GM21526 (cell line): ENCODE data around the gene TENM4.

Source experiments
- ATAC-seq: cut with Tn5 transposase; IDR thresholded peaks from one replicate; pipeline ENCODE4 v1.9.1; 2021; ENCODE audit warnings: moderate library complexity; ENCODE audit not compliant: unreplicated experiment, low FRiP score

TENM4 gene

DNA sequence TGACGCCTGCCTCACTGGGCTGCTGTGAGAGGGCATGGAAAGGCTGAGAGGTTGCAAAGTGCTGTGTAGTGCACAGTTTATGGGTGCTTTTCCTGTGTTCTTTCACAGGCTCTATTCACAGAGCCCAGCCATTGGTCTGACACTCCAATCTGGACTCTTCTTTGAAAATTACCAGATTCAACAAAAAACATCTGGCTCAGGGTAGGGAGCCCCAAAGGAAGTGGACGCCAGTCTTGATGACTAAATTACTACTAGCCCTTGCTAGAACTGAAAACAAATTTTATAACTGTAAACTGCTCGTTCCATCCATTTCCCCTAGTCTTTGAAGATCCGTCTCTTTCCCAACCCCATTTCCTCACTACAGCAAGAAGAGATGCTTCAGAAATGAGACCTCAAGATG is 178.6 kb downstream of the TENM4 start:
- ATAC-seq = no peak

DNA sequence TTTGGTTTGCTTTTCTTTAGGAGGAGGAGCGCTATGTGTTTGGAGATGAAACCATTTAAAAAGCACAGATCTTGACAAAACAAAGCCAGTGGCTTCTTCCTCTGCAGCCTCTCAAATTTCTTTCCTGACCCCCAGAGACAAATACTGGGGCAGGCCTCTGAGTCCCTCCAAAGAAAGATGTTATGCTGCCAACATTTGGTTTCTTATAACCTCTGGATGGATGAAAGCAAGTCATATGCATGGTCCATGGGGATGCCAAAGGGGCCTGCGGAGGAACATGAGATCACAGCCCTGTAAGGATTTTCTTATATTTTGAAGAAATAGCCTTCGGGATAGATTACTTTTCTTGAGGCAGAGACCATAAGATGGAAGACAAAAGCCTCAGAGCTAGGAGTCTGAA is 179.1 kb downstream of the TENM4 start:
- ATAC-seq = no peak

DNA sequence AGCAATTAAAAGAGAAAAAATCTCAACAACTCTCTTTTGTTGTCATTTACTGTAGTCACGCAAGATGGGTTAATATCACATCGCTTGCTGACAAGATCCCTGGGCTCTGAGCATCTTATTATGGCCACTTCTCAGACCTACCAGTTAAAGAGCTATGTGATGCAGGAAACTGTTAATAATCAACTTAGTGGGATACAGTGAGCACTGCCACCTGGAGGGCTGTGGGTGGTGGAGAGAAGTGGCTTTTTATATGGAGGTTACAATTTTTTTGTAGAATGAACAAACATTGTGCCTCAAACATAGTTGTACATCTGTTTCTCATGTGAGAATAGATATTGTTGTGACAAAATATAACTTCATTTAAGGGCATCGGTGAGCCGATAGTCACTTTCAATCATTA is 181.0 kb downstream of the TENM4 start:
- no peak for ATAC-seq

DNA sequence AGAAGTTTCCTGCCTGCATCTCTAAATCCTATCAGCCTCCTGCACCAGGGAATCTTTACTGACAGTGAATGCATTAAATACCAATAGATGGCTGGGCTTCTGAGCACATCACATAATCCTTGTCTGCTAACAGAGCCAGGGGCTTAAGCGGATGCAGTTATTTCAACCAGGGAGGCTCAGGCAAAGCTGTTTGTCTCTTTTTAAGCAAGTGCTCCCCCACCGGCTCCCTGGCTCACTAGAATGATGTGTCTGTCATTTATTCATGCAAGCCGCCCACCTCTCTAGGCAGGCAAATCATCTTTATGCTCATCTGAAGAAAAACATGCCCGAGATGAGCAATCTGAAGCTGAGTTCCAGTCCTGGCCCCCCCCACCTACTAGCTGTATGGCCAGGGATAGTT is 182.3 kb downstream of the TENM4 start:
- no peak for ATAC-seq

DNA sequence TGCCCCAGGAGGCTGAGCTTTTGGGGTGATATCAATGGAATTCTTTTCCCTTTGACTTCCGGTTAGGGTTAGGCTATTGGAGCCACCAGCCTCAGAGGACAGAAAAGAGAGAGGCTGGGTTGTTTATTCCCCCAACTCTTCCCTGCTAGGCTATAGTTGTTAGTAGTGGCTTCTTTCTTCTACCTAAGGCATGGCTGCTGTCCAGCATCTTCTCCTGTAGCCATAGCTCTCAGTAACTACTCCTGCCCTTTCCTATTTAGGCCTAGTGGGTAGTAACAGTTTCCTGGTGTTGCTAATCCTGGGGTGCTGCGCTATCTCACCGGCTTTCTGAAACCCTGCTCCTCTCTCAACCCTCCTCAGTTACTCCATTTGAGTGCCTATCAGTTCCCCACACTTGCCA is 184.9 kb downstream of the TENM4 start:
- no peak for ATAC-seq

DNA sequence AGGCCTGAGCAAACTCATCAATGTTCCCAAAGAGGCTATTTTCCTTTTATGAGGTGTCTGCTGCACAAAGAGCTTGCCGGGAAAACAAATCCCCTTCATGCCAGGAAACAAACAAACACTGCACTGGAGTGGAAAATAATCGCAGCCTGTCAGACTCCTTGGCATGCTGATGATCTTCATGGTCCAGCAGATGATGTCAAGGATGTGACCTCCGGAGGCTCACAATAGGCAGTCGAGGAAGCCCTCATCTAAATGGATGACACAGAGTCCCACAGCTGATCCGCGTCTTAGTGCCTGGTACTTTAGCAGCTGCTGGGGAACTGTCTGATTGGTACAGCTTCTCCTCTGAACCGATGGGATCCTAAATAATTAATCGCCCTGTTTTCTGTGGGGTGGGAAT is 187.6 kb downstream of the TENM4 start:
- no peak for ATAC-seq

DNA sequence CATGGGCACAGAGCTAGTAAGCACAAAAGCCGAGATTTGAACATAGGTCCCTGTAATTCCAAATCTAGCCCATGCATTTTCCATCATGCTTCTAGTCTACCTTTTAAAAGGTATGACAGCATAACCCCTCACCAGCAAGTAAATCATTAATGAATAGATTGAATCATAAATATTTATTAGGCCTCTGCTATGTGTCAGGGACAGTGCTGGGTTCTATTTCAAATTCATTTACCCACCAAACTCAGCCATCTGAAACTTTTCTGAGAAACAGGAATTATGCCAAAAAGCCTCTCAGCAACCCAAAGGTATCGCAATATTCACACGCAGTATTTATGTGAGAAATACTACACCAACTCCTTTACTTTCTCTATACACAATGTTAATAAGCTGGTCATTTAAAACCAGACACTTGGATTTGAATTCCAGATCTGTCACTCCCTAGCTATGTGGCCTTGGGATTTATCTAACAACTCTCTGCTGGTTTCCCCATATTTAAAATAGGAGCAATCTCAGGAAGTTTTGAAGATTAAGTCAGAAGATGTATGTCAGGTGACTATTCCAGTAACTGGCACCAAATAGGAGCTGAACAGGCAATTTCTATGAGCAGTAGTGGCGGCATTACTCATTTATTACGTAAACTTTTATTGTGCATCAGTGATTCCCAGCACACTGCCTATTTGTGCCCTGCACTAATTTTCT is 191.4 kb downstream of the TENM4 start:
- no peak for ATAC-seq

DNA sequence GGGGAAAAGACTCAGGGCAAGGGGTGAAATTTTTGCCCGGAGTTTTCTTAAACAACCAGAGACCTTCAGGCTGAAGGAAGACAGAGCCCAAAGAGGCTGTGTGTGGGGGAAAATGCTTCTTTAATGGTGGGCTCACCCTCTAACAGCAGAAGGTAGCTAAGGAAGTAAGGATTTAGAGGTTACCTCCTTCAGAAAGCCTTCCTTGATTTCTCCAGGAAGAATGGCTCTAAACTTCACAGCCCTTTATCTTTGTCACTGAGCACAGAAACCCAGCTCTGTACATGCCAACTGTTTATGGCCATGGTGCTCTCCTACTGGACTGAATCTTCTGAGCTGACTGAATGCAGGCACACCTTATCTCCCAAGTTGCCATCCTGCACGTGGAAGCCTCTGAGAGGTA is 196.0 kb downstream of the TENM4 start:
- no peak for ATAC-seq

DNA sequence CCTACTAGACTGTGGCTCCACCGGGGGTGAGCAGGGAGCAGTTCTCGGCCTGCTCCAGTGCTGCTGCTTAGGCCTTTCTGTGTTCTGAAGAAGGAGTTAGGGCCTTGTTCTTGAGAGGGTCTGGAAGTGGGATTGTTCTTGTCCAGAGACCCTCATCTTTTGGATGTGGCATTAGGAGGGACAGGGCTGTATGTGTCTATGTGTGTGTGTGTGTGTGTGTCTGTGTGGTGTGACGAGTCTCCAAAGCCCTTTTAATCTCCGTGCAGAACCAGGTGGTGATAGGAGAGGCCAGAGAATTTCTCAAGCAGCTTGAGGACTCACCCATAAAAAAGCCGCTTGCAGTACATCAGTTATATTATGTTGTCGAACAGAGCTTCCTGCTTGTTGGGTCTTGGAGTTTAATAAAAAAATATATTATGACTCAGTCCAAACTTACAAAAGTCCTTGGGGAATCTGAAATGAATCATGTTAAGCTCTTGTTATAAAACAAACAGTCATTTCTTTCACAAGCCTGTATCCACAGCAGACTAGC is 196.5 kb downstream of the TENM4 start:
- ATAC-seq = no peak

DNA sequence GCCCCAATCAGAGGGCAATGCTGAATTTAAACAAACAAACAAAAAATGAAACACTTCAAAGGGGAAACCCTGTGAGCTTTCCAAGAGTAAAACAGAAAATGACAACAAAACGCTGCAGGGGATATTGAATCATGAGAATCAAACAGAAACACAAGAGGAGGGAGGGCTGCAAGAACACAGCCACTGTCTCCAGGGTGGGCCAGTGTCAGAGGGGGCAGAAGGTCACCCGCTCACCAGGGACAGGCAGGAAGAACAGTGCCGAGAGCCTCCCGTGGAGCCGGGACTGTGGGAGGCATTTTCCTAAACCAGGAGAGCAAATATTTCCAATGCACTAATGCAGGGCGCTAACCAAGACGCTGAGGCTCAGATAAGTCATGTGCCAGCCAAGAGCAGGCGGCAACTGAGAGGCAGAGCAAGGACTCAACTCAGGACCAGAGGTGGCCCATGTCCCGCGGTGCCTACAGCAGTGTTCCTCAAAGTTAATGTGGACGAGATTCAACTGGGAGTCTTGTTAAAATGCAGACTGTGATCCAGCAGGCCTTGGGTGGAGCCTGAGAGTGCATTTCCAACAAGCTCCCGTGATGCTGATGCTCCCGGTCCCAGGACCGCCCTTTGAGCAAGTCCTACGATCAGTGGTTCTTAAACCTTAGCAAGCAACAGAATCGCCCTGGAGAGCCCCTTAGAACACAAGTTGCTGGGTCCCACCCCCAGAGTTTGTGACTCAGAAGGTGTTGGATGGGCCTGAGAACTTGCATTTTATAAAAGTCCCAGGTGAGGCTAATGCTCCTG is 197.2 kb downstream of the TENM4 start:
- ATAC-seq = no peak

DNA sequence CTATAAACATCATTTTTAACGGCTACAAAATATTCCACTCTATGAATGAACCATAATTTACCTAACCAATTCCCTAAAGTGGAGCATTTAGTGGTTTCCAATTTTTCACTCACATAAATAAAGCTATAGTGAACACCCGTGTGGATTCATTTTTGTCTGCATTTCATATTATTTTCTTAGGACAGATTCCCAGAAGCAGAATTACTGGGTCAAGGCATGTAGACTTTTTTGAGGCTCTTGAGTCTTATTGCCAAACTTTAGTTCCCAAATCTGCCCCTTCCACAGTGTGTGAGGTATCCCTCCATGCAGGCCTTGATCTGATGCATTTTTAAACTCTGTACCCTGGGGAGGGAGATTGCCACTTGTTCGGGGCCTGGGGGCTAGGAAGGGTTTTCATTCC is 198.2 kb downstream of the TENM4 start:
- ATAC-seq = no peak

DNA sequence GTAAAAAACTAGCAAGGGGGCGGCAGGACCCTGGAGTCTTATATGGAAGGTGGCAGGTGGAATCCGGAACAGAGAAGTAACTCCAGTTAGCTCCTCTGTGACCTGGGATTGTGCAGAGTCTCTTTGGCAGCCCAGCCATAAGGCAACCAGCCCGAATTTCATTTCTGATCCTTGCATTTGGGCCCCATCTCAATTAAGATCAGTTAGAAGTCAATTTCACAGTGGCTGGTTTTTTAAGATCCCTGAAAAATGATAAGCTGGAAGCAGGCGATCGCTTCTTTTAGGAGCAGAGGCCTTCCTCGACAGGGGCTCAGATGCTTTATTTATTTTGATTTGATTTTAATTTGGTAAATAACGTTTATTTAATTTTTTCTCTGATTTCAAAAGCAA is 199.0 kb downstream of the TENM4 start:
- no peak for ATAC-seq

DNA sequence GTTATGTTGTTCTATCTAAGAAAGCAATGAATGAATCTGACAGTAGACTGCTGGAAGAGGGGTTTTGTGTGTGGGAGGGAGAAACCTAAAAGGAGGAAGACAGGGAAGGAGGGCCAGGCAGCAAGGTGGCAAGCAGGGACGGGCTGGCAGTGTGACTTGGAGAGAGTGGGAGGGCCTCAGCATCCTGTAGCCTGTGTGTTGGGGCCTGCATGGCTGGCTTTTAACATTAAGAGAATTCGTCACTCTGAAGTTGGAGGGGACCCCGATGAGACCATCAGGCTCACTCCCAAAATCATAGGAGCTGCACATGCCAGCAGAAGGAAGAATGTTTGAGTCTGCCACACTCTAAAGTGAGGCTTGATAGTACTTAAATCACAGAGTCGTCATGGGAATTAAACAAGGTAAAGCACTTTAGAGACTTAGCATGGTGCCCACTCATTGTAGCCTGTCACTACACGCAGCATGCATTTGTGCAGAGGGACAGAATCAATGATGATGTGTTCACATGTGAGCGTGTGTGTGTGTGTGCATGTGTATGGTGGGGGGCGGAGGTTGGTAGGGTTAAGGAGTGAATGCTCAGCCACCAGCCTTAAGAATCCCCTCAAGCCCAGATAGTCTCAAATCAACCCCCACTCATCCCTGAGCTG is 199.5 kb downstream of the TENM4 start:
- no peak for ATAC-seq

DNA sequence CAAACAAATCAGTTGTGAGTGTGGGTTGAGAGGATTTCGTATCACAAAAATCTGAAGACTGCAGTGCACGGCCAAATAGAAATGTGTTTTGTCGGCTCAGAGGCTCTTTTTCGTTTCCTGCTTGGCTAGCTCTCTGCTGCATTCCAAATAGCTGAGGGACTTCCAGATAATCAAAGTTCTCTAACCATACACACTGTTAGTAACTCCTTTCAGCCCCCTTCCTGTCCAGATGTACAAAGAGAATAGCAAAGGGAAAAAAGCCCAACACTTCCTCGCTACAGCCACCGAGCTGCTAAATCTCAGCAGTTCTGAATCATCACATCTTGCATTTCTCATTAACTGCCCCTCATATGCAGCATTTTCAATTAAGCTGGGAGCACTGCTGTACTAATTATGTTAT is 203.1 kb downstream of the TENM4 start:
- no peak for ATAC-seq

DNA sequence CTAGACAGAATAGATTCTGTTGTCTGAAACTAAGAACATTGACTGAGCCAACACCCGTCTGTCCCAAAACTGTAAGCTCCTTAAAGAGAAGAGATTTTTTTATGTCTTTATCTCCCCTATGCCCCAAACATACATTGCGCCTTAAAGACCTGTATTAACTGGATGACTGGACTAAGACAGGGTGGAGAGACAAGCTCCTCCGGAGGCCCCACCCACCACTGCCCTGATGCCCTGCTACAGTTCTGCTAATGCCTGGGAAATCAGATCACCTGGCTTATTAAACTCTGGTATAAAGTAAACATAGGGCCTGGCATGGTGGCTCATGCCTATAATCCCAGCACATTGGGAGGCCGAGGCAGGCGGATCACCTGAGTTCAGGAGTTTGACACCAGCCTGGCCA is 203.7 kb downstream of the TENM4 start:
- ATAC-seq = no peak

DNA sequence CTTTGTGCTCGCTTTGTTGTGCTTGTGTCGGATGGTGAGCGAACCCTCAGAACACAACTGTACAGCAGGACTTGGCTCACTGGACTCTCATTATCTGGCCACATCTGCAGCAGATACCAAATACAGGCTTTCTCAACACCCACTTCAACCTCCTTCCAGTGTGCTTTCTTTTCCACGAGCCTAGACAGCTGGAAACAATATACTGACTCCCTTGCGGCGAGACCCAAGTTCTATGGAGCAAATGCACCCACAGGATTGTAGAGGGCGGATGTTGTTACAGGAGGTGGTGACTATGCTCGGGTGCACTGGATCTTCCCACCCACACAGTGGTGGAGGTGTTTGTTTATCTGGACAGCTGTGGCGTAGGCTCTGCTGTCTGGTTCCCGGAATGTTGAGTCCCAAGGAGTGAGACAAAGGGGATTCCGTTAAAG is 204.3 kb downstream of the TENM4 start:
- ATAC-seq = no peak

DNA sequence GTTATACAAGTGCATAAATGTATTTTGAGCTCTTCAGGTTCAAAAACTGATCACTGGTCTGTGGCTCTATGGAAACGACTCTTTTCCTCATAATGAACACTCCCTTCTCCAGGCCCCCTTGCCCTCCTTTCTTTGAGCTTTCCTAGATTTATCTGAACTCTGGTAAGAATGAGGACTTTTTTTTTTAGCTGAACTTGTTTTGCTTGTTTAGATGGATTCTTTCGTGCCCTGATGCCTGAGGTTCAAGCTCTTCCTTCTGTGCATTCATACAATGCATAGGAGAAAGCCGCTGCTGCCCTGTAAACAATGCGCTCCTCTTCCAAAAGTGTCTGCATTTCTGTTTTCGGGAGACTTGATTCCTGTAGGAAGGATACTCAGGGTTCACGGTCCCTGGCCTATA is 205.1 kb downstream of the TENM4 start:
- no peak for ATAC-seq

DNA sequence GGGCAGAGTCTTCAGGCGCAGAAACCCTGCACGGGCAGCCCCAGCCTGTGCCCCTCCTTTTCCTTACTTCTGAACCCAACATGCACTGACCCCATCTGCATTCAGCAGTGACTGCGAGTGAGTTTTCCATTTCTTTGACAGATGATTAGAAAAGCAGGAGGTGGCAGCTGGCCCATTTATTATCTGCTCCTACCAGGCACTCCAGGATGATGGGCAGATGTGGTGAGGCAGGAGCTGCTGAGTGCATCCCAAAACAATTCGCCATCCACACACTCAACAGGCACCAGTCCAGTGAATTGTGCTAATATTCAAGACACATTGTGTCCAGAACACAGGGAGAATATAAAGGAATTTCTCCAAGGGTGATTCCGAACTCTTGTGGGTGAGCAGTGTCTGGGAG is 208.5 kb downstream of the TENM4 start:
- ATAC-seq = no peak

DNA sequence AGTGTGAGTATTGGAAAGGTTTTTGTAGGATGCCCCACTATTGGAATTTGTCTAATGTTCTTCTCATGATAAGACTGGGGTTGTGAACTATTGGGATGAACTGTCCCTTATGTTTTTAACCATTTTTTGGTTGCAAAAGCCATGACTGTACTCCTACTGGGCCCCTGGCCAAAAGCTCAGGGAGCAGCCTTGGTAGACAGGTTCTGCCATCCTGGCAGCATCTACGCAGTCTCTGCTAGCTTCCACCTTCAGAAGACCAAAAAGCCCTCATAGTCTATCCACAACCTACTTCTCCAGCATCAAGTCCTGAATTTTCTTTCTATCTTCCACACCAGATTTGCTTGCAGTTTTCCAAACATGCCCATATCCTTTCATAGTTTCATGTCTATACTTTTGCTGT is 211.8 kb downstream of the TENM4 start:
- ATAC-seq = no peak

DNA sequence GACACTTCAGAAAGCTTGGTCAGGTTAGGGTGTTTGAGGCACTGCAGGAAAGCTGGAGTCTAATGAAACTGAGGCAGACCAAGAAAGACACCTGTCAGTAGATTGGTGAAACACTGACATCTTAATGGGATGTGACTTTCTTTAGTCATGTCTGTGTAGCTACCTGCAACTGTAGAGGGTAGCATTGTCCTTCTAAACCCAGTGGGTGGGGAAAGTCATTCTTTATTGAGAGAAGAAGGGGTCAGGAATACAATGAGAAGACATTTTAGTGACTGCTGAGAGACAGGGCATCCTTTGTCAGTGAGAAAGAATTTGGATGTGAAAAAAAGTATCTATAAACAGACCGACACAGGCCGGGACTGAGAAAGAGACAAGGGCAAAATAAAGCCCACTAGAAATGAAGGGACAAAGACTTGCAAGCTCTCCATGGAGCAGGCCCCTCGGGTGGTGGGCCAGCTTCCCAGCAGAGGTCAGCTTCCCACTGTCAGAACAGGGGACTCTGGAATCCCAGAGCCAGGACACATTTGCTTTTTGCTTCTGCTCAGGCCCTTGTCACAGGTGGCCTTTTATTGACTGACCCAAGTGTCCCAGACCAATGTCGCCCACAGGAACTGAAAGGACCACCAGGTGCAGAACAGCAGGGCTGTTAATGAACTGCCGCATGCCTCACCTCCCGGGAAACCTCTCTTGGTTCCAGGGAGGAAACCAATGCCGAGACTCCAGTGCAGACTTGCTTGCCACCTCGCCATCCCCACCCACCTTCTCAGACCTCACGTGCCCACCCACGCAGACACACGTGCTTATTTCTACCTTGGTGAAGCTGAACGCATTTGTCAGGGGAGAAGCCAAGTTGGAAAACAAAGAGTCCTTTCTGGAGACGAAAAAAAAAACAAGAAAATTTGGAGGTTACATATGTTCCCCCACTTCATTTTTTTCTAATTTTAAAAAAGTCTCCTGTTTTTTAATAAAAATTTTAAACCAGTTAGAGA is 212.8 kb downstream of the TENM4 start:
- ATAC-seq = no peak
